HG03095 (cell line): ENCODE data around the gene FBF1.
"Not testable (repeated sequence)": the region's sequence is repeated elsewhere in the genome, so short reads cannot be mapped to it uniquely, and the experiment has no call there.

Experiments
- ATAC-seq: cut with Tn5 transposase; IDR thresholded peaks from one replicate; pipeline ENCODE4 v1.9.1; 2021; ENCODE audit warnings: moderate library complexity; ENCODE audit not compliant: unreplicated experiment

FBF1 gene

DNA sequence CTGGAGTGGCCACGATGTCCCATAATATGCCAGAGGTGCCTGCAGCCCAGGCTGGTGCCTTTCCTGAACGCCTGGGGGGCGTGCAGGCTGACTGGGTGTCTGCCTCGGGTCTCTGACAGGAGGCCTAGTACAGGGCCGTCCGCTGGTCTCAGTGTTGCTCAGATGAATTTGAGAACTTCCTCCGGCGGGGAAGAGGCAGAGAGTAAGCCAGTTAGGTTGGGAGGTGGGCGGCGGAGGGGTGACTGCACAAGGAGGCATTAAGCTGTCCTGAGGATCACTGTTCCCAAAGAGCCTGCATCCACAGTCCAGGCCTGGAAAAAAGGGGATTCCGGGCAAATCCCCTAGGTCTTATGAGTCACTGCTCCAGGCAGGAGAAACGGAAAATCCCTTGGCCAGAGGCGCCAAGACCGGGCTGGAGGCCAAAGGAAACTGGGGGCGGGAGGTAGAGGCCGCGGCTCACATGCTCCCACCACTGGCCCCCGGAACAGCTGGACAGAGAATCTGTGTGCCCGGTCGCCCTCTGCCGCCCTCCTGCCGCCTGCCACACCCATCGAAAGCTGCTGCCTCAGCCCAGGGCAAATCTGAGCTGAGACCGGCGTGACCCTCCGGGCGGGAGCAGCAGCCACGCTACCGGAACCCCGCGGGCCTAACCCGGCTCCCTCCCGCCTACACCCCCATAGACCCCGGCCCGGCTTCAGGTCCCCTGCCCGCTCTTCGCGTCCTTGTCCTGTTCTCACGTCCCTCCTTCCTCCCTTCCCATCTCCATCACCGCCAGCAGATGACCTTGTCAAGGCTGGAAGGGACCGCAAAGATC is 63.7 kb downstream of the FBF1 start:
- ATAC-seq = no peak

DNA sequence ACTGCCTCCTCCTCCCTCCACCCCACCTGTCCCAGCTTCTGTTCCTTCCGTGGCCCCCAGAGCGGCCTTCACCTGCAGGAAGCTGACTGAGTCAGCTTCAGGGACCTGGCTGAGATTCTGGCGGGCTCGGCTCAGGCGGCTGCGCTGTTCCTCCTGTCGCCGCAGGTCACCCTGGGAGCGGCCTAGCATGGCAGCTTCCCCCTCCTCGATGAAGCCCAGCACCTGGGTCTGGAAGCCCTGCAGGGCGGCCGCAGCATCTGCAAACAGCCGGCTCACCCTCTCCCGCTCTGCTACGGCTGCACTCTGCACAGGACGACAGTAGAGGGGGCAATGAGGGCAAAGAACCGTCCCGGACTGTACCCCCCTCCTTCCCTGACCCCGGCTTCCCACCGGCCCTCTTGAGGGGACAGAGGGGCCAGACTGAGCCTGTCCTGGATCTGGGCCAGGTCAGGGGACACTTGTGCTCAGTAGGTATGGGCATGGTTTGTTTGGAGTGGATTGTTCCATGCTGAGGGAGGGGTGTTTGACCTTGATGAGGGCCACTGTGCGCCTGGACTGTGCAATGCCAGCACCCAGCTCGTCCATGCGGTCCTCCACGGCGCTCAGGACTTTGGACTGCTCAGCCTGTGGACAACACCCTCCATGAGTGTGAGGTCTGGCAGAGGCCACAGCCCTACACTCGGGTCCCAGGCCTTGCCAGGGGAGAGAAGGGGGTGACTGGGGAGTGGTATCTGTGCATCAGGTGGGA is 64.5 kb downstream of the FBF1 start:
- ATAC-seq = no peak

DNA sequence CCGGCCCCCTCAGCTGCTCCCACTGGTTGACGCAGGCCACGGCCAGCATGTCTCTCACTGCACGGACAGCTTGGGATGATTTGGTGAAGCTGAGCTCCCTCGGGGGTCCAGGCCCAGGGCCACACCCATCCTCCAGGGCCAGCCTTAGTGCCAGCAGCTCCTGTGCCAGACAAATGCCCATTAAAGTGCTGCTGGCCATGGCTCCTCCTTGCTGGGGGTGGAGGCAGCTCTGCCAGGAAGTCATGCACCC is 65.0 kb downstream of the FBF1 start:
- no peak for ATAC-seq

DNA sequence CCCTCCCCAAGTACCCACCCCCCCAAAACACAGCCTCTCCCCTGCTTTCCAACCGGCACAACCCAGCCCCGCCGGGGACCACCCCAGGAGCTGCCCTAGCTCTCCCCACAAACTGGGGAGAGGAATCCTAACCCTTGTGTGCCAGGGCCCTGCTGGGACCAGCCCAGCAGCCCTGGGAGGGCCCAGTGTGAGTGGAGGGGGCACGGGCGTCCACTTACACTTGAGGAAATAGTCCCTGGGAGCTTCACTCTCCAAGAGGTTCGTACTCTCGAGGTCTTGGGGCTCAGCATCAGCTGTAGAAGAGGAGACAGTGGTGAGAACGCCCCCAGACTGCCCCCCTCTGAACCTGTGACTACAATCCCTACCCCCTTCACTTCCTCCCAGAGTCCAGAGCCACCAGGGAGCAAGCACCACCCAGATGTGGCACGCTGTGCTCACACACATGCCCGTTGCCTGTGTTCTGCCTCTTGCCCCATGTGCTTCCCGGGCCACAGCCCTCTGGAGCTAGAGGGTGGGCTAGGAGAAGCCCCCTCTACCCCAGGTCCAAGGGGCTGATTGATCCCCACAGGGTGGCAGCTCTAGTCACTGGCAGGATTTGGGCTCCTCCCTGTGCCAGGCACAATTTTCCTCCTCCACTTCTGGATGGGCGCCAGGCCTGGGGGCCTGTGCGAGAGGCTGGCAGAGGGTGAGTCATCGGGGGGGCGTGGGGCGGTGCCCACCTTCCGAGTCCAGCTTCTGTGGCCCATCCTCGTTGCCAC is 65.5 kb downstream of the FBF1 start:
- no peak for ATAC-seq

DNA sequence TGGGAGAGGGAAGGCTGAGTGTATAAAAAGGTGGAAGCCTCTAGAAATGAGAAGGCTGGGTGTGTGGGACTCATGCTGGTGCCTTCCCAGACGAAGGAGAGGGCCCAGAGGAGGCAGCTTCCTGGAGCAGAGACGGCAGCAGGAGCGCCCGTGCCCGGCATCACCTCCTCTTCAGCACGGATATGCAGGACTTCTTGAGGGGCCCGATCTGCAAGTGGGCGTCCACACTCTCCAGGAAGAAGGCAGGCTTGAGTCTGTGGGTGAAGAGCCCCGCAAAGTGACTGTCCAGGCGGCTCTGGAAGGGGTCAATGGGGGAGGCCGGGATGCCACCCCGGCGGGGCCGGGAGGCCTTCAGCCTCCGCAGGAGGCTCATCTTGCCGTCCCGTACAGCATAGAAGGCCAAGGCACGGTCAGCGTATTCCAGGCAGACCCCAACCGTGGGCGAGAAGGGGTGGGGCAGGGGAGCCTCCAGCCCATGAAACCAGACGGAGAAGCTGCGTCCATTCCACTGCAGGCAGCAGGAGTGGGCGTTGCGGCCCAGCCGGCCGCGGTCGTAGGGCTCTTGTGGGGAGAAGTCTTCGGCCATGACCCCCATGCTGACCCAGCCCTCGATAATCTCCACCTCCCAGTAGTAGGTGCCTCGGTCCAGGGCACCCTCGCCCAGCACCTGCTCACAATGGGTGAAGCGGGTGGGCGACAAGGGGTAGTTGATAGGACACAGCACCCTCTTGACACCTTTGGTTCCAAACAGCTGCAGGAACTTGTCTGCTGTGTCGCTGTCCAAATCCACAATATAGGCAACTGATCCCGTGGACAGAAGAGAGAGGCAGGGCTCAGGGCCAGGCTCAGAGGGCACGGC is 66.3 kb downstream of the FBF1 start:
- no peak for ATAC-seq

DNA sequence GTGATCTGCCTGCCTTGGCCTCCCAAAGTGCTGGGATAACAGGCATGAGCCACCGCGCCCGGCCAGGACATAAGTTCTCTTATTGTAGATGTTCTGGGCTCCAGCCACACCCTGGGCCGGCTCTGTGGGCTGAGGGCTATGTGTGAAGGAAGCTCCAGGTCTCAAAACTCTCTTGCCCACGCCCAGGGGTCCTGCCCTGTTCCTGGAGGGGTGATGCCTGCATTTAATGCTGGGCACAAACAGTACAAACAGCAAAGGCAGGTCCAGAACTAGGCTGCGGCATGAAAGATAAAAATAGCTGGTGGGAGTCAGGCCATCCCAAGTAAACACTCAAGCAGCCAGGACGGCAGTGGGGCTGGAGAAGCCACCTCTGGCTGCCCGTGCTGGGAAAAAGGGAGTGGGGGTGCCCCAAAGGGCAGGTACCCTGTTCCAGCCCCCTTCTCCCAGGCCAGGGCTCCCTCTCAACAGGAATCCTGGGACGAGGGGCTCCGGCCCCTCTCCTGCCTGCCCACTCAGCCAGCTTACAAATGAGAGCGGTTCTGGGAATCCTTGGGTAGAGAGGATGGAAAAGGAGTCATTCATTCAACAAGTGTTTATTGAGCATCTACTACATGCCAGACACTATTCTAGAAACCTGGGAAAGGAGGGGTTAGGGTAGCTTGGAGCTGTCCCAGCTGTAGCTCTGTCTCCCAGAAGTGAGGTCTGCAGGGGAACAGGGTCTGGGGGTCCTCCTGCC is 67.1 kb downstream of the FBF1 start:
- no peak for ATAC-seq

DNA sequence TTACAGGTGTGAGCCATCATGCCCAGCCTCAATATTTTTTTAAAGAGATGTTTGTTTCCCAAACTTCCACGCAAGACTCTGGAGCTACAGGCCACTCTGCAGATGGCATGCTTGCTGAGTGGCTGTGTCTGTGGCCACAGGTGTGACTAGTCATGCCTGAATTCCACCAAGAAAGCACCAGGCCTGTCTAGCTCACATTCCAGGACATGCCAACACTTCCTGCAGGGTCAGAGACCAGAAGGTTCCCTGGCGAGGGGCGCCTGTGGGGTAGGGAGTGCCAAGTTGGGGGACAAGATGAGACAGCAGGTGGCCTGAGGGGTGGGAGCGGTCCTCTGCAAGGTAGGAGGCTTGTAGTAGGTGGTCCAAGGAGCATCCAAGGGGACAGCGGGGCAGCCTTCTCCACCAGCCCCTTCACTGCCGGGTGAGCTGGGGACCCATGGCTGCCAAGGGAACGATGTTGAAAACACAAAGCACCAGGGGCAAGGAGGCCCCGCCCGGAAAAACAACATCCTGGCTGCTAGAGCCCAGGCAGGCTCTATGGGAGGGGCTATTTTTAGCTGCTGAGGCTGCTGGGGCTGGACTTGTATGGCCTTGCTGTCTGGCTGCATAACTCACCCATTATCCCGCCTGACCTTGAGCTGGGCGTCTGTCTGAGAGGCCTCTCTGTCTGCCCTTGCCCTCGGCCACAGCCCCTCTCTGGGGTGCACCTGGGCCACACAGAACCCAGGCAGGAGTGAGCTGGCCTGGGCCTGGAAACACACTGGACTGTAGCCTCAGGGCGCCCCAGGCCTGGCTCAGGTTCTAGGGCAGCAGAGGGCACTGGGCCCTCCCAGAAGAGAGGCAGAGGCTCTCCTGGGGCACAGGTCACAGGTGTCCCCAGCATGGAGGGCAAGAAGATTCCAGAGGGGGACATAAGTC is 68.1 kb downstream of the FBF1 start:
- ATAC-seq = no peak

DNA sequence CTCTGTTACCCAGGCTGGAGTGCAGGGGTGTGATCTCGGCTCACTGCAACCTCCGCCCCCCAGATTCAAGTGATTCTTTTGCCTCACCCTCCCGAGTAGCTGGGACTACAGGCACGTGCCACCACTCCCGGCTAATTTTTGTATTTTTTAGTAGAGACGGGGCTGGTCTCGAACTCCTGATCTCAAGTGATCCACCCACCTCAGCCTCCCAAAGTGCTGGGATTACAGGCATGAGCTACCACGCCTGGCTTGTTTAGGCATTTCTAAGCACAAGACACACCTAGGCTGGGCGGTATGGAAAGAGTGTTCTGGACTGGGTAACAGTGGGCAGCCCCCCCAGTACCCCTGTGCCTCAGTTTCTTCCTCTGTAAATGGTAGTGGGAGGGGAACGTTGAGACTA is 70.6 kb downstream of the FBF1 start:
- ATAC-seq = not testable (repeated sequence)

DNA sequence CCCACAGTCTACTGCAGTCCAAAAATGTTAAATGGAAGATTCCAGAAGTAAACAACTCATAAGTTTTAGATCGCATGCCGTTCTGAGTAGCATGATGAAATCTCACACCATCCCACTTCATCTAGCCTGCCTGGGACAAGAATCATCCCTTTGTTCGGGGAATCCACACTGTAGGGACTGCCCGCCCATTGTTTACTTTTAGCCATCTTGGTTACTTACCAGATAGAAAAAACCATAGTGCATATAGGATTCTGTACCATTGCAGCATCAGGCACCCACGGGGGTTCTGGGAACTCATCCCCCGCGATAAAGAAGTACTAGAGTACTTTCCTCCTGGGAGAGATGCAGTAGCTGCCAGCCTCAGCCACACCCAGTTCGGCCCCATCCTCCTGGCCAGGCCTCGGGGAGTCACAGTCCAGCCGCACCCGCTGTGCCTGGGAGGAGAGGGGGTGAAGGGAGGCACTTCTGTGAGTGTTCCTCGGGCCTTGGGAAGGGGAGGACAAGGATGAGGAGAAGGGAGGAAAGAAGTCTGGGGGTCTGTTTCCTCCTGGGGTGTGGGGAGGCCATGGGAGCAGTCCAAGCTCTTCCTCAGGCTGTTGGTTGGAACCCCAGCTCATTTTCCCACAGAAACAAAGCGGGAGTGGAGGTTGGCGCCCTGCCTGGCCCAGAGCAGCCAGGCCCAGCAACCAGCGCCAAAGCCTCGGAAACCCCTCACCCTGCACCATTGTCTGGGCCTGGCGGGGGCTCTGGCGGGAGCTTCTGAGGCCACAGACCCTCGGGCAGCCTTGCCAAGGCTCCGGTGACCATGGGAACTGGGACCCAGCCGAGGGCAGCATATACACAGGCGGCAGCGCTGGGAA is 71.3 kb downstream of the FBF1 start:
- no peak for ATAC-seq

DNA sequence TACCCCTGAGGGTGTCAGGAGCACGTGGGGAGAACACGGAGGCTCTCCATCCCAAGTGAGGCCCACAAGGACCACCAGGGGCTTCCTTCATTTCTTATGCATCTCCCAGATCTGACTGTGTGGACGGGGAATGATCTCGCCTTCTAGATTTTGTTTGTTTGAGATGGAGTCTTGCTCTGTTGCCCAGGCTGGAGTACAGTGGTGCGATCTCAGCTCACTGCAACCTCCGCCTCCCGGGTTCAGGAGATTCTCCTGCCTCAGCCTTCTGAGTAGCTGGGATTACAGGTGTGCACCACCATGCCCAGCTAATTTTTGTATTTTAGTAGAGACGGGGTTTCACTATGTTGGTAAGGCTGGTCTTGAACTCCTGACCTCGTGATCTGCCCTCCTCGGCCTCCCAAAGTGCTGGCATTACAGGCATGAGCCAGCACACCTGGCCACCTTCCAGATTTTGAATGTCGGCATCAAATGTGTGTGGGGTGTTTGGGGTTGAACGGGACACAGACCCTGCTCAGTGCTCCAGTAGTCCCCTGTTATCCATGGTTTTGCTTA is 72.0 kb downstream of the FBF1 start:
- ATAC-seq = not testable (repeated sequence)

DNA sequence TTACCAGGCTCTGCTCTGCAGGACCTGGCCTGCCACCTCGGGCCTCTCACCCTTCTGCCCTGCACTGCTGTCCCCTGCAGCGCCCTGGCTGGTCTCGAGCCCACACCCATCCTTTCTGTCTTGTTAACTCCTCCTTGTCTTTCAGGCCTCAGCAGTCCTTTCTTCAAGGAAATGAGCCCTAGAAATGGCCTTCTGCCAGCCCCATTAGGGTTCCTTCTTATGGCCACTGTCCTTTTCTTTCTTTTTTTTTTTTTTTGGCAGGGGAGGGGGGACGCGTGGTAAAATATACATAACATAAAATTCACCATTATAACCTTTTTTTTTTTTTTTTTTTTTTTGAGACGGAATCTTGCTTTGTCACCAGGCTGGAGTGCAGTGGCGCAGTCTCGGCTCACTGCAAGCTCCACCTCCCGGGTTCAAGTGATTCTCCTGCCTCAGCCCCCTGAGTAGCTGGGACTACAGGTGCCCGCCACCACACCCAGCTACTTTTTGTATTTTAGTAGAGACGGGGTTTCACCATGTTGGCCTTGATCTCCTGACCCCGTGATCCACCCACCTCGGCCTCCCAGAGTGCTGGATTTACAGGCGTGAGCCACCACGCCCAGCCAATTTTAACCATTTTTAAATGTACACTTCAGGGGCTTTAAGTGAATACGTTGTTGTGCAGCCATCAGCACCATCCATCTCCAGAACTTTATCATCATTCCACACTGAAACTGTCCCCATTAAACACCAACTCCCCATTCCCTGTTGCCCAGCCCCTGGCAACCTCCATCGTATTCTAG is 75.2 kb downstream of the FBF1 start:
- ATAC-seq = not testable (repeated sequence)

DNA sequence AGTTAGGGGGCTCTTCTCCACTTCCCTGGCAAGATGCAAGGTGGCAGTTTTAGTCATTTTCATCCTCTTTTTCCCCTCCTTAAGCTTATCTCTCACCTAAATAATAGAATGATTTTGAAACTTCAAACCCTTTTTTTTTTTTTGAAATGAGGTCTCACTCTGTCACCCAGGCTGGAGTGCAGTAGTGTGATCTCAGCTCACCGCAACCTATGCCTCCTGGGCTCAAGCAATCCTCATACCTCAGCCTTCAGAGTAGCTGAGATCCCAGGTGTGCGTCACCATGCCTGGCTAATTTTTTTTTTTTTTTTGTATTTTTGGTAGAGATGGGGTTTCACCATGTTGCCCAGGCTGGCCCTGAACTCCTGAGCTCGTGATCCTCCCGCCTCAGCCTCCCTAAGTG is 76.0 kb downstream of the FBF1 start:
- peak; percentile 18 for ATAC-seq

DNA sequence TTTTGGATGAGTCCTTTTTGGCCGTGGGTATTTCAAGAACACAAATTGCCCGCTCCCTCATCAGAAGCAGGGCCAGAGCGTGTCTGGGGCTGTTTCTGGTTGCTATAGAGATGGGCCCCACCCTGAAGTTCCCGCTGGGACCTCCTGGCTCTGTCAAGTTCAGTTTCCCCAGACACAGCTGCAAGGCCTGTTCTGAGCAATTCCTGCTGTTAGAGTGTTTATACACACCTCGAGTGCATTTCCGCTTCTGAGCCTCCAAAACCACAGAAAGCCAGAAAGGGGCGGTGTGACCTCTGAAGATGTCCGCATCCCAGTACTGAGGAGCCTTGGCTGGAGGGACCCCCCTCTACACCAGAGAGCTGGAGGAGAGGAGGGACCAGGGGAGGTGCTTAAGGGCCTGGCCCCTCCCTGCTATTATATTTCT is 76.4 kb downstream of the FBF1 start:
- peak; percentile 79 for ATAC-seq

DNA sequence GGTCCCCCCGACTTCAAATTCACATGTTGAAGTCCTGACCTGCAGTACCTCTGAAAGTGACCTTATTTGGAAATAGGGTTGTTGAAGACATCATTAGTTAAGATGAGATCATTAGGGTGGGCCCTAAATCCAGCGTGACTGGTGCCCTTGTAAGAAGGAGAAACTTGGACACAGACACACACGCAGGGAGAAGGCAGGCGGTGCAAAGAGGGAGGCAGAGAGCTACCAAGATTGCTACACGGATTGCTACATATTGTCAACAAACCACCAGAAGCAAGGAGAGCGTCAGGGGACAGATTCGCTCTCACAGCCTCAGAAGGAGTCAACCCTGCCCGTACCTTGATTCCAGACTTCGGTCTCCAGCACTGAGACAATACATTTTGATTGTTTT is 78.9 kb downstream of the FBF1 start:
- no peak for ATAC-seq
